Right lobe of liver (tissue), 6 donors: ENCODE measurements around the gene EVC. TPM values are rescaled to one million over a fixed set of nuclear protein-coding genes. Genes with fewer than 3 reads are reported as not detected.

Experiments
- ATAC-seq, 4 donors: fragments of 200-7000 bp; cut with Tn5 transposase; one replicate each; pipeline ENCODE4 v1.9.1; 2020; ENCODE audit warnings: mild to moderate bottlenecking in 4 of 4, moderate library complexity in 4 of 4
- DNase-seq, 3 donors: peaks; one replicate each; pipeline ENCODE4 v3.0.0-alpha.2; 2020
- H3K27ac ChIP-seq, 3 donors: fragments of 200-600 bp; one replicate each; pipeline ENCODE4 v1.8.0; 2022
- H3K27me3 ChIP-seq, 2 donors: fragments of 200-600 bp; one replicate each; pipeline ENCODE4 v1.8.0; 2022
- H3K36me3 ChIP-seq, 4 donors: fragments of 200-600 bp; sonication (generic) in 1 of 4; one replicate each; pipeline versions ENCODE4 v1.5.1 to v1.8.0; 2017 to 2022; ENCODE audit warnings: control low read depth in 1 of 4
- H3K4me1 ChIP-seq, 4 donors: fragments of 200-600 bp; sonication (generic) in 1 of 4; one replicate each; pipeline versions ENCODE4 v1.5.1 to v1.8.0; 2017 to 2022; ENCODE audit warnings: control low read depth in 1 of 4
- H3K4me3 ChIP-seq, 3 donors: fragments of 200-600 bp; one replicate each; pipeline ENCODE4 v1.8.0; 2022
- H3K9me3 ChIP-seq, 4 donors: fragments of 200-600 bp; sonication (generic) in 1 of 4; one replicate each; pipeline versions ENCODE4 v1.5.1 to v1.8.0; 2017 to 2022; ENCODE audit warnings: control low read depth in 1 of 4
- POLR2A ChIP-seq: fragments of 450-650 bp; IDR thresholded peaks from one replicate; pipeline ENCODE4 v1.6.1; 2017; ENCODE audit warnings: antibody characterized with exemption, mild to moderate bottlenecking
- WGBS: methylation state at CpG from one replicate; pipeline ENCODE4 v1.1.6; 2018; ENCODE audit warnings: low coverage, low lambda C conversion rate; ENCODE audit not compliant: insufficient coverage; ENCODE audit errors: missing lambda C conversion rate; 5-methylcytosine and 5-hydroxymethylcytosine counted together
- intact Hi-C, 2 donors: fragments of 100-400 bp; cut with DNase I; formaldehyde crosslinking; loops; one replicate each; pipeline versions ENCODE4 v1.11.2 to v1.14.1; 2022
- total RNA-seq, 6 experiments: library from RNA; depleted of rRNA in 2 of 6; stranded (reverse); fragments of >200 nt in 2 of 6; fragmentation: NEBNext Ultra II Directional in 3 of 6; extraction: Animal tissue kit (Norgen Biotek cat#: 25700) in 3 of 6; gene quantifications; one replicate each; pipeline versions ENCODE4 v1.1.0 to v1.2.4, GENCODE V29; 2016 to 2023
- TF ChIP-seq, protein P1 (sequence below), 4 donors: fragments of 200-600 bp in 3 of 4; fragments of 450-650 bp in 1 of 4; IDR thresholded peaks; one replicate each; pipeline versions ENCODE4 v1.5.1 to v1.8.0; 2016 to 2022; ENCODE audit warnings: antibody characterized with exemption in 4 of 4, mild to moderate bottlenecking in 2 of 4
- donor health status: DM: no; HTN: yes; CAD: no.
- donor health status: DM: no; HTN: no; CAD: no.
- donor health status: DM: no; HTN: no; CAD: no.
- donor health status: DM: no; HTN: yes; CAD: no.
- donor health status: DM: no; HTN: yes; CAD: no.

Gene EVC
- total RNA-seq, 6 experiments from 2014 or later = 2.6 to 6.5 (median 3.2) TPM

DNA sequence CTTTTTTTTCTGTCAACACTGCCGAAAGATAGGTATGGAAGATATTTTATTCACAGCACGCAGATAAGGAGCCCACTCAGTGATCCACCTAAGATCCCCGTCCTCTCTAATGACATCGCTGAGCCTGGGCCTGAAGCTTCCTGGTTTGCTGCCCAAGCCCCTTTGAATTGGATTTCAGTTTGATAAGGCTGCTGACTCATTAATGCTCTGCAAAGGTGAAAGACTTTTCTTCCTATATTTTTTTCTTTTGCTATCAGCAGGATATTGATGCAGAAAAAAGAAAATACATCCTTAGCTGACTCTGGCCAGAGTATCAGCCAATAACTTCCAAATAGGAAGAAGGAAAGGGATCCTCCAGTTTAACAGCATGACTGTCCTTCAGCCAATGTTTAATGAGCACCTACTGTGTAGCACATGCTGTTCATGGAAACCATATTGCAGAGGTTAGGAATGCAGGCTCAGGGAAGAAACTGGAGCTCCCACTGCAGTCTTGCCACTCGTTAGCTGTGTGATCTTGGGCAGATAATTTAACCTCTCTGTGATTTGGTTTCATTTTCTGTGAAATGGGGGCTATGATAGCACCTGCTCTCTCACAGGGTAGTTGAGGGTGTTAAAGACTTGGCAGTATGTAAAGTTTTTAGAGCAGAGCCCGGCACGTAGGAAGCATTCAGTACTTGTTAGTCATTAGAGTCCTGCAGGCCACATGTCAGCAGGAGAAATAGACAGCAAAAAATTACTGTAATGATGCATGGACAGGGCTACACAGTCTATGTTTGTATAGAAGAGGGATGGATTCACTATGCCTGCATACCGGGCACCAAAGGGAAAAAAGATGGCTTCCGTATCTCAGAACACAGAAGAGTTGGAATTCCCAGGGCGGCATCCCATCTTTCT, 39.3 kb downstream of the EVC start:
- intact Hi-C loops = no loop called here
- no peak for DNase-seq

DNA sequence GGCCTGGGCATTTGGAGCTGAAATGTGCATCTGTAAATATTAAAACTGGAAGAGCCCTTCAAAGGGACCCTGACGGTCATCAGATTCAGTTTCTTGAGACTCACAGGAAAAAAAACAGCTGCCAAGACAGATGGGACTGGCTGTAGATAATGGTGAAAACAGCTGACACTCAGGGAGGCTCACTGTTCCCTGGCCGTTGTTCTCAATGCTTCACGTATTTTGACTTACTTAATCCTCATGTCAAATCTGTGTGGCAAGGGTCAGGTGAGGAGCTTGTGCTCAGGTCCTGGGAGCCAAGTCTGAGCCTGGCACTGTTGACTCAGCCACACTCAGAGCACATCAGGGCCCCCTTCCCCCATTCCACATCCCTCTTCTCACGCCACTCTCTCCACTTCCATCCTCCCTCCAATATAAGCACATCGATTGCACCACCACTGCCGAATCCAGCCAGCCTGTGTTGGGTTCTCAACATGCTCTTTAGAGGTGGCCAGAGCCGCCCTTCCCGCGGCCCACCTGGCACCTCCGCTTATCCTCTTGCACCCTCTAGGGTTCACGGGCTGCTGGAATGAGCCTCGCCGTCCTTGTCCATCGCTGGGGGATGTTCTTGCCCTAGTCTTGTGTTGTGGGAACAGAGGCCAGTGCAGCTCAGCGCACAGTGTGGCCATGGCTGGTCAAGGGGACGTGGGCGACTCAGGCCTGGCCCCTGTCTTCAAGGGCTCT, 40.1 kb downstream of the EVC start:
- H3K27ac ChIP-seq = no peak overlapping the region
- no peaks in the 10 kb centered on the region for H3K9me3 ChIP-seq
- intact Hi-C loops = no loop called here
- no peak for ATAC-seq
- TF ChIP-seq POLR2A = no peak
- TF ChIP-seq, protein P1, sequence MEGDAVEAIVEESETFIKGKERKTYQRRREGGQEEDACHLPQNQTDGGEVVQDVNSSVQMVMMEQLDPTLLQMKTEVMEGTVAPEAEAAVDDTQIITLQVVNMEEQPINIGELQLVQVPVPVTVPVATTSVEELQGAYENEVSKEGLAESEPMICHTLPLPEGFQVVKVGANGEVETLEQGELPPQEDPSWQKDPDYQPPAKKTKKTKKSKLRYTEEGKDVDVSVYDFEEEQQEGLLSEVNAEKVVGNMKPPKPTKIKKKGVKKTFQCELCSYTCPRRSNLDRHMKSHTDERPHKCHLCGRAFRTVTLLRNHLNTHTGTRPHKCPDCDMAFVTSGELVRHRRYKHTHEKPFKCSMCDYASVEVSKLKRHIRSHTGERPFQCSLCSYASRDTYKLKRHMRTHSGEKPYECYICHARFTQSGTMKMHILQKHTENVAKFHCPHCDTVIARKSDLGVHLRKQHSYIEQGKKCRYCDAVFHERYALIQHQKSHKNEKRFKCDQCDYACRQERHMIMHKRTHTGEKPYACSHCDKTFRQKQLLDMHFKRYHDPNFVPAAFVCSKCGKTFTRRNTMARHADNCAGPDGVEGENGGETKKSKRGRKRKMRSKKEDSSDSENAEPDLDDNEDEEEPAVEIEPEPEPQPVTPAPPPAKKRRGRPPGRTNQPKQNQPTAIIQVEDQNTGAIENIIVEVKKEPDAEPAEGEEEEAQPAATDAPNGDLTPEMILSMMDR (IDR thresholded peaks at IDR 0.05) = no peak
- no peak overlapping the region for H3K4me3 ChIP-seq
- DNase-seq = no peak
- WGBS = 61% methylated on average over 12 of the region's 17 CpGs
- H3K4me1 ChIP-seq = no peaks in the 10 kb centered on the region
- H3K36me3 ChIP-seq = no peaks in the 10 kb centered on the region
- no peaks in the 10 kb centered on the region for H3K27me3 ChIP-seq

More for the DNA sequence above, 39.3 kb downstream of the EVC start:
- Histone ChIP-seq H3K27me3 (no peaks in the 10 kb centered on the region), H3K27ac (no peak overlapping the region), H3K4me1 (no peaks in the 10 kb centered on the region), H3K4me3 (no peak overlapping the region), H3K36me3 (no peaks in the 10 kb centered on the region), H3K9me3 (no peaks in the 10 kb centered on the region)
- no peak for ATAC-seq
- 75% methylated on average over 10 of the region's 10 CpGs for WGBS
- TF ChIP-seq POLR2A = no peak
- TF ChIP-seq, protein P1 (IDR thresholded peaks at IDR 0.05) = no peak

DNA sequence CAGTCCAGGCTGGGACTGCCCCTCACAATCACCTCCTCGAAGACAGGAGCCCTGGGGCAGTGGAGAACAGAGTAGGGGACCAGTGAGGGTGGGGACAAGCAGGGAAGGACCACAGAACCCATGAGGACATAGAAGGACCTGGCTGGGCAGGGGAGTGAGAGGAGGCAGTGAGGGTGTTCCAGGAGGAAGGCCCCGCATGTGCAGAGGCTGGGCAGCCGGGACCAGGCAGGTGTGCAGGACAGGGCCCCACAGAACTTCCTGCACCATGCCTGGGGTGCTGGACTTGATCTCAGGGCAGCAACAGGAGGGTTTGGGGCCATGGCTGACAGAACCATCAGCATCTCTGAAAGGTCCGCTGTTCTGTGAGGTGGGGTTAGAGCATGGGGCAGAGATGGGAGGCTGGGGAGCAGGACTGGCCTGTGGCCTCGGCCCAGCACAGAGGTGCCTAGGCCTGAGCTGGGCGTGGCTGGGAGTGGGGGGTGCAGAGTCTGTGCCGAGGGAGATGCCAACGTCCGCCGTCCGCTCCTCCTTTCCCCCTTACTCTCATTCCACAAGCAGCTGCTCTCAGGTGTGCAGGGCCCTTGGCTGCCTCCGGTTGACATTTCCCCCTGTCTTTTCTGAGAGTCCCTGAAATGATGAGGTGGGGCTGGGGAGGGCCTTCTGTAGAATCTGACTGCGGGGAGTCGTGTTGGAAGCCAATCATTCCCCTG, 40.8 kb downstream of the EVC start:
- H3K27ac ChIP-seq = no peak overlapping the region
- DNase-seq = no peak
- no peaks in the 10 kb centered on the region for H3K27me3 ChIP-seq
- H3K36me3 ChIP-seq = no peaks in the 10 kb centered on the region
- WGBS = 85% methylated on average over 4 of the region's 14 CpGs
- H3K9me3 ChIP-seq = no peaks in the 10 kb centered on the region
- intact Hi-C loops = no loop called here
- no peak for ATAC-seq
- H3K4me3 ChIP-seq = no peak overlapping the region
- no peaks in the 10 kb centered on the region for H3K4me1 ChIP-seq
- no peak for TF ChIP-seq POLR2A
- TF ChIP-seq, protein P1 (IDR thresholded peaks at IDR 0.05) = no peak

DNA sequence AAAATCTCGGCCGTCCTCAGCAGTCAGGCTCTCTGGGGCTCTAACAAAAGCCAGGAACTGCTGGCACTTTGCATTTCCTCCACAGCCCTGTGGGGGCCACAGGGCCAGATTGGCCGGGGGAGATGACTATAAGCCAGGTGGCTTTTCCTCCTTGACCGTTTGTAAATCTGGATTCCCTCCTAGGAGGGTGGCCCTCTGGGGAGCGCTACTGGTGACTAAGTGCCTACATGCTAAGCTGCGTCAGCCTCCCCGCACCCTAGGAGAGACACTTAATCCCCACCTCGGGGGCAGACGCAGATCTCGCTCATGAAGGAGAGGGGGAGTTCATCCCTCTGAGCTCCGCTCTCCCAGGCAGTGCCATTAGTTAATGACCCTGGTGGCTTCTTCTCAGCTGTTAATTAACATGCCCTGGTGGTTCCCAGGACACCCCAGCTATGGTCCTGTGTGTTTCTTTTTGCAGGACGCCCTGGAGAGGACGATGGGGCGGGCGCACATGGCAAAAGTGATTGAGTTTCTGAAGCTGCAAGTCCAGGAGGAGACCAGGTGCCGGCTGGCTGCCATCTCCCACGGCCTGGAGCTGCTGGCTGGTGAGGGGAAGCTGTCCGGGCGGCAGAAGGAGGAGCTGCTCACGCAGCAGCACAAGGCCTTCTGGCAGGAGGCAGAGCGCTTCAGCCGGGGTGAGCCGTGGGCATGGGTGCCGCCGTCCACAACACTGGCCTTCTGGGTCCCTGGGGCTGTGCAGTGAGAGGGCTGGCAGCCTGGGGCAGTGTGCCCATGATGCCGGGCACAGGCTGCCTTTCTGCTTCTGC, 41.6 kb downstream of the EVC start:
- H3K9me3 ChIP-seq = no peaks in the 10 kb centered on the region
- no peaks in the 10 kb centered on the region for H3K27me3 ChIP-seq
- TF ChIP-seq POLR2A = no peak
- TF ChIP-seq, protein P1 (IDR thresholded peaks at IDR 0.05) = no peak
- ATAC-seq (no peak), DNase-seq (no peak)
- H3K4me3 ChIP-seq = no peak overlapping the region
- no peaks in the 10 kb centered on the region for H3K36me3 ChIP-seq
- intact Hi-C loops = no loop called here
- WGBS = 76% methylated on average over 6 of the region's 26 CpGs
- H3K27ac ChIP-seq = no peak overlapping the region
- H3K4me1 ChIP-seq = no peaks in the 10 kb centered on the region
